ENCODE measurements around the gene LGI4. TPM values are rescaled to one million over a fixed set of nuclear protein-coding genes. Genes with fewer than 3 reads are reported as not detected.

LGI4 gene
- total RNA-seq, 1 experiment from 2014 or later: 3.2 TPM

DNA sequence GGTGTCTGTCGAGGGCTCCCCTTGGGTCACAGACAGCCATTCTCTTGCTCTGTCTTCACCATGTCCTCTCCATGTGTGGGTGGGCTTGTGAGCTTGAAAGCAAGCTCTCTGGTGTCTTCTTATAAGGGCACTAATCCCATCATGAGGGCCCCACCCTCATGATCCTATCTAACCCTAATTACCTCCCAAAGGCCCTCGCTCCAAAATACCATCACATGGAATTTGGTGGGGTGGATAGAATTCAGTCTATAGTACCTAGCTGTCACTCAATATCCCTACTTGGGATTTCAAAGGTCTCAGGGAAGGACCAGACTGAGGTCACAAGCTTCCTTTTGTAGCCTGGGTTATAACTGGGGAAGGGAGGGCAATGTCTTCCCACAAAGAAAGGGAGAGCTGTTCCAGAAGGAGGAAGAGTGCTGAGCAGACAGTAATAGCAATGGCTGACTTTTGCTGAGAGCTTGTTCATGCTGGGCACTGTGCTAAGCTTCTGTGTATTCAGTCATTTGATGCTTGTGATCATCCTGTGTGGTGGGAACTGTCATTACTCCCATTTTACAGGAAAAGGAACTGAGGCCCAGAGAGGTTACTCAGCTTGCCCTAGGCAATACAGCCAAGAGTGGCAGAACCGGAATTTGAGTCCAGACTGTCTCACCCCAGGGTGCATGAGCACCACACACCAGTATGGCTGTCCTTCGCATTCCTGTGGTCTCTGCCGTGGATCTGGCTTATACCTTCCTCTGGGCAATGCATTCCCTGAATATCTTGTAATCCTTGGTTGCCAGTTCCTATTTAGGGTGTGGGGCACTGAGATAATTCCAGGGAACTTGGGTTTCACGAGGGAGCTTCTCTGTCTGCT, 27.8 kb upstream of the LGI4 start:
- peaks cover 81 to 95% (median 89%) of the 10 kb centered on the region in 3 experiments for H3K36me3 Mint-ChIP-seq (ENCODE audit: insufficient read depth in 1 of 3, low read depth in 3 of 3)
- peaks cover 12 to 26% of the 10 kb centered on the region in 2 experiments for H3K9me3 Mint-ChIP-seq
- no peak overlapping the region for H3K56ac ChIP-seq (ENCODE audit: insufficient read length, low read depth, low read length)
- H2BK12ac ChIP-seq (ENCODE audit: insufficient read length, low read depth, low read length): no peak overlapping the region
- TF ChIP-seq, protein P1, sequence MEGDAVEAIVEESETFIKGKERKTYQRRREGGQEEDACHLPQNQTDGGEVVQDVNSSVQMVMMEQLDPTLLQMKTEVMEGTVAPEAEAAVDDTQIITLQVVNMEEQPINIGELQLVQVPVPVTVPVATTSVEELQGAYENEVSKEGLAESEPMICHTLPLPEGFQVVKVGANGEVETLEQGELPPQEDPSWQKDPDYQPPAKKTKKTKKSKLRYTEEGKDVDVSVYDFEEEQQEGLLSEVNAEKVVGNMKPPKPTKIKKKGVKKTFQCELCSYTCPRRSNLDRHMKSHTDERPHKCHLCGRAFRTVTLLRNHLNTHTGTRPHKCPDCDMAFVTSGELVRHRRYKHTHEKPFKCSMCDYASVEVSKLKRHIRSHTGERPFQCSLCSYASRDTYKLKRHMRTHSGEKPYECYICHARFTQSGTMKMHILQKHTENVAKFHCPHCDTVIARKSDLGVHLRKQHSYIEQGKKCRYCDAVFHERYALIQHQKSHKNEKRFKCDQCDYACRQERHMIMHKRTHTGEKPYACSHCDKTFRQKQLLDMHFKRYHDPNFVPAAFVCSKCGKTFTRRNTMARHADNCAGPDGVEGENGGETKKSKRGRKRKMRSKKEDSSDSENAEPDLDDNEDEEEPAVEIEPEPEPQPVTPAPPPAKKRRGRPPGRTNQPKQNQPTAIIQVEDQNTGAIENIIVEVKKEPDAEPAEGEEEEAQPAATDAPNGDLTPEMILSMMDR (conservative IDR thresholded peaks at IDR 0.05): no peak
- no peaks in the 10 kb centered on the region for H3K27me3 ChIP-seq (ENCODE audit: insufficient read depth, low read length)
- no peaks in the 10 kb centered on the region for H3K79me2 ChIP-seq (ENCODE audit: insufficient read depth, low read length)
- H3K23ac ChIP-seq (ENCODE audit: insufficient read length, low read depth, low read length): no peak overlapping the region
- H3K18ac ChIP-seq (ENCODE audit: insufficient read length, low read depth, low read length): no peak overlapping the region
- no peak overlapping the region for H4K8ac ChIP-seq (replicated peaks; ENCODE audit: insufficient read length, low read depth, low read length)
- H2BK15ac ChIP-seq (ENCODE audit: low read depth, low read length): no peak overlapping the region
- H3K9ac ChIP-seq (ENCODE audit: extremely low read depth, insufficient read length, low read length): no peak overlapping the region
- no peaks in the 10 kb centered on the region for H3K79me1 ChIP-seq (ENCODE audit: insufficient read depth, low read depth, low read length, poor library complexity, severe bottlenecking)
- H3K4me1 Mint-ChIP-seq: no peaks in the 10 kb centered on the region
- no peak overlapping the region for H2AFZ ChIP-seq (ENCODE audit: low read length)
- H3K27ac Mint-ChIP-seq: no peak overlapping the region
- no CpG with 5 or more reads among the region's 6 CpGs for WGBS (ENCODE audit: extremely low coverage, insufficient read length, low lambda C conversion rate)
- peaks cover 7% of the 10 kb centered on the region for H3K9me3 ChIP-seq (ENCODE audit: control insufficient read depth, low read depth, low read length)
- no peak overlapping the region for H4K91ac ChIP-seq (ENCODE audit: insufficient read length, low read depth, low read length)
- no peak overlapping the region for H2BK120ac ChIP-seq (ENCODE audit: low read depth, low read length, poor library complexity, severe bottlenecking)
- H3K4me1 ChIP-seq (ENCODE audit: insufficient read depth, low read length): no peaks in the 10 kb centered on the region
- H3K27me3 Mint-ChIP-seq (ENCODE audit: low read depth): no peaks in the 10 kb centered on the region
- H3K4me2 ChIP-seq (ENCODE audit: insufficient read depth, insufficient read length, low read length): no peak overlapping the region
- H2BK5ac ChIP-seq (ENCODE audit: insufficient read length, low read length): peak overlapping the region; percentile 82
- H2BK20ac ChIP-seq (ENCODE audit: low read depth, low read length, poor library complexity, severe bottlenecking): no peak overlapping the region
- DNase-seq: no peak
- H4K20me1 ChIP-seq (ENCODE audit: control insufficient read depth, insufficient read depth, insufficient read length): peaks cover 3% of the 10 kb centered on the region
- no peak overlapping the region for H3K4me3 Mint-ChIP-seq
- no peak overlapping the region for H3T11ph ChIP-seq (ENCODE audit: low read length)
- no peak overlapping the region for H2AK5ac ChIP-seq (ENCODE audit: insufficient read length, low read length)
- H3K14ac ChIP-seq (ENCODE audit: insufficient read depth, low read length): no peak overlapping the region
- H4K5ac ChIP-seq (ENCODE audit: insufficient read length, low read depth, low read length): no peak overlapping the region
- H3K4ac ChIP-seq (ENCODE audit: low read depth, low read length): no peak overlapping the region
- no peak overlapping the region for H3K27ac ChIP-seq (ENCODE audit: insufficient read length, low read depth, low read length)
- H3K23me2 ChIP-seq (ENCODE audit: insufficient read length, low read depth, low read length, poor library complexity, severe bottlenecking): no peaks in the 10 kb centered on the region
